Measurements from ENCODE around the gene G6PC1. TPM values are rescaled to one million over a fixed set of nuclear protein-coding genes. Genes with fewer than 3 reads are reported as not detected.
"Not testable (repeated sequence)": the region's sequence is repeated elsewhere in the genome, so short reads cannot be mapped to it uniquely, and the experiment has no call there.

Gene G6PC1
- total and polyA plus RNA-seq, 2 experiments from 2014 or later, result not detected

DNA sequence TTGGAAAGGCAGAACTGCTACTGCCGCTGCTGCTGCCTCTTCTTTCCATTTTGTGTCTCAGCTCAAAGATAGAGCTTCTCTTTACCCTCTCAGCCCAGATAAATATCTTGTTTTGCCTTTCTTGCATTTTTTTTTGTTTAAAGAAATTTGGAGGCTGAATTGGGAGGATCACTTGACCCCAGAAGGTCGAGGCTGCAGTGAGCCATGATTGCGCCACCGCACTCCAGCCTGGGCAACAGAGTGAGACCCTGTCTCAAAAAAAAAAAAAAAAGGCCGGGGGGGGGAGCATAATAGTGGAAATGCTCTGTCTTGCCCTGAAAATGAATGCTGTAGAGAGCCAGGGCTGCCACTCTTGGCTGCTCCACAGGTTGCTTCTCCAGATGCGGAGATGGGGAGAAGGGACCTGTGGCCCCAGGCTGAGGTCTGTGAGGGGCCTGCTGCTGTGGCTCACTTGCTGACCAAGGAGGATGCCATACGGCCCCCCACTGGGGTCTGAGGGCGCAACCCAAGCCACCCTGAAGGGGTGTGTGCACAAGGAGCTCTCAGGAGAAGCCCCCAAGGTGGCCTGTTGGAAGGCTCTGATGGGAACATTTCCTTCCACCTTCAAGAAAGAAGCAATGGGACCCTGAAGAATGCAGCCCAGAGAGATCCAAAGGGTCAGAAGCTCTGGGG lies 21.5 kb upstream of the G6PC1 start:
- TF ChIP-seq, protein P1, sequence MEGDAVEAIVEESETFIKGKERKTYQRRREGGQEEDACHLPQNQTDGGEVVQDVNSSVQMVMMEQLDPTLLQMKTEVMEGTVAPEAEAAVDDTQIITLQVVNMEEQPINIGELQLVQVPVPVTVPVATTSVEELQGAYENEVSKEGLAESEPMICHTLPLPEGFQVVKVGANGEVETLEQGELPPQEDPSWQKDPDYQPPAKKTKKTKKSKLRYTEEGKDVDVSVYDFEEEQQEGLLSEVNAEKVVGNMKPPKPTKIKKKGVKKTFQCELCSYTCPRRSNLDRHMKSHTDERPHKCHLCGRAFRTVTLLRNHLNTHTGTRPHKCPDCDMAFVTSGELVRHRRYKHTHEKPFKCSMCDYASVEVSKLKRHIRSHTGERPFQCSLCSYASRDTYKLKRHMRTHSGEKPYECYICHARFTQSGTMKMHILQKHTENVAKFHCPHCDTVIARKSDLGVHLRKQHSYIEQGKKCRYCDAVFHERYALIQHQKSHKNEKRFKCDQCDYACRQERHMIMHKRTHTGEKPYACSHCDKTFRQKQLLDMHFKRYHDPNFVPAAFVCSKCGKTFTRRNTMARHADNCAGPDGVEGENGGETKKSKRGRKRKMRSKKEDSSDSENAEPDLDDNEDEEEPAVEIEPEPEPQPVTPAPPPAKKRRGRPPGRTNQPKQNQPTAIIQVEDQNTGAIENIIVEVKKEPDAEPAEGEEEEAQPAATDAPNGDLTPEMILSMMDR (IDR thresholded peaks at IDR 0.05; ENCODE audit: low read depth, low read length), result no peak
- H3K27ac ChIP-seq, result no peak overlapping the region
- DNase-seq (ENCODE audit: low read depth in 1 of 2, low spot score in 1 of 2), result no peak

DNA sequence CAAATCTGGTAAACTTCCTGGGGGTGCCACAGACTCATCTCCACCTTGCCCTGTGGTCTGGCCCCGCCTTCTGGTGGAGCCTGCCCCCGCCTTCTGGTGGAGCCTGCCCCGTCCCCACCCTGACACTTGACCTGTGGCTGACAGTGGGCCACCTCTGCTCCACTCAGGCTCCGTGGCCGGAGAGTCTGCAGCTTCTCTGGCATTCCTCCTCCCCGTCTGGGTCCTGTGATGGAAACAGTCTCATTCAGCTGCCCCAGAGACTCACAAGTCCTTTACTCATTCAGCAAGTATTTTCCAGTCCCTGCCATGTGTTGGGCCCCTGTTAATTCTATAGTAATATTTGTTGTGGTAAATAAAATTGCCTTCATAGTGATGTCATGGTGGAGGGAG lies 21.0 kb upstream of the G6PC1 start:
- H3K4me3 ChIP-seq, result no peak overlapping the region
- no peaks in the 10 kb centered on the region for H3K9me3 ChIP-seq (ENCODE audit: low read depth)
- no peaks in the 10 kb centered on the region for H3K27me3 ChIP-seq
- TF ChIP-seq, protein P1 (IDR thresholded peaks at IDR 0.05; ENCODE audit: low read depth, low read length), result no peak
- H3K36me3 ChIP-seq, result no peaks in the 10 kb centered on the region
- no peak overlapping the region for H3K27ac ChIP-seq
- H3K4me1 ChIP-seq (ENCODE audit: low read depth), result no peaks in the 10 kb centered on the region
- DNase-seq (ENCODE audit: low read depth in 1 of 2, low spot score in 1 of 2), result peak in 1 of 2 donors; percentile 7

More for the DNA sequence above, 21.5 kb upstream of the G6PC1 start:
- no peaks in the 10 kb centered on the region for H3K4me1 ChIP-seq (ENCODE audit: low read depth)
- no peak overlapping the region for H3K4me3 ChIP-seq
- H3K36me3 ChIP-seq, result no peaks in the 10 kb centered on the region
- H3K27me3 ChIP-seq, result no peaks in the 10 kb centered on the region
- no peaks in the 10 kb centered on the region for H3K9me3 ChIP-seq (ENCODE audit: low read depth)

DNA sequence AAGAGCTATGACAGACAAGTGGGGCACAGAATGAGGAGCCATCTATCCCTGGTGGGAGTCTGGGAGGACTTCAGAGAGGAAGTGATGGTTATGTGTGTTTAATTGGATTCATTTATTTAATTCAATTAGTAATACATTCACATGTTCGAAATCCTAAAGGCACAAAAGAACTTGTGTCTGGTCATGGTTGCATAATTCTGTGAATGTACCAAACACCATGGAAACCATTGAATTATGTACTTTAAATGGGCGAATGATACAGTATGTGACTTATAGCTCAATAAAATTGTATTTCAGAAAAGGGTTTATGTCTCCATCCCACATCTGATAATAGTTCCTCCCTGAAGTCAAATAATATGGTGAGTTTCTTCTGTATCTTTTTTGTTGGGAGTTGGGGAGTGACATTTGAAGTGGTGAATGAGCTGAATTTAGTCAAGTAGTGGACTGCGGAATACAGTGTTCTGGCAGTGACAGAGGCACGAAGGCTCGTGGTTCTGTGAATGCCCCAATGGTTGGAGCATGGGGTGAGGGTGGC lies 19.8 kb upstream of the G6PC1 start:
- no peak for DNase-seq (ENCODE audit: low read depth in 1 of 2, low spot score in 1 of 2)
- Histone ChIP-seq H3K4me1 (ENCODE audit: low read depth) (no peaks in the 10 kb centered on the region), H3K9me3 (ENCODE audit: low read depth) (no peaks in the 10 kb centered on the region), H3K4me3 (no peak overlapping the region), H3K27ac (no peak overlapping the region), H3K27me3 (no peaks in the 10 kb centered on the region), H3K36me3 (no peaks in the 10 kb centered on the region)
- TF ChIP-seq, protein P1 (IDR thresholded peaks at IDR 0.05; ENCODE audit: low read depth, low read length), result no peak

DNA sequence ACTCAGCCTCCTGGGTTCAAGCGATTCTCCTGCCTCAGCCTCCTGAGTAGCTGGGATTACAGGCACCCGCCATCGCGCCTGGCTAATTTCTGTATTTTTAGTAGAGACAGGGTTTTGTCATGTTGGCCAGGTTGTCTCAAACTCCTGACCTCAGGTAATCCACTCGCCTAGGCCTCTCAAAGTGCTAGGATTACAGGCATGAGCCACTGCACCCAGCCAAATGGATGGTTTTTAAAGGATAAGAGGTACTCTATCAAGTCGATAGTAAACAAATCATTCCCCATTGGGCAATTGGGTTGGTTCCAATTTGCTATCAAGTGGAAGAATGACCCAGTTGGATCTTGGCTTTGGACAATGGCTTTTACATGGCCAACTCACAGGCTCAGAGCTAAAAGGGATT lies 18.9 kb upstream of the G6PC1 start:
- not testable (repeated sequence) for H3K4me1 ChIP-seq (ENCODE audit: low read depth); H3K4me3 ChIP-seq; H3K27me3 ChIP-seq; H3K27ac ChIP-seq; DNase-seq (ENCODE audit: low read depth in 1 of 2, low spot score in 1 of 2); H3K36me3 ChIP-seq; H3K9me3 ChIP-seq (ENCODE audit: low read depth)

DNA sequence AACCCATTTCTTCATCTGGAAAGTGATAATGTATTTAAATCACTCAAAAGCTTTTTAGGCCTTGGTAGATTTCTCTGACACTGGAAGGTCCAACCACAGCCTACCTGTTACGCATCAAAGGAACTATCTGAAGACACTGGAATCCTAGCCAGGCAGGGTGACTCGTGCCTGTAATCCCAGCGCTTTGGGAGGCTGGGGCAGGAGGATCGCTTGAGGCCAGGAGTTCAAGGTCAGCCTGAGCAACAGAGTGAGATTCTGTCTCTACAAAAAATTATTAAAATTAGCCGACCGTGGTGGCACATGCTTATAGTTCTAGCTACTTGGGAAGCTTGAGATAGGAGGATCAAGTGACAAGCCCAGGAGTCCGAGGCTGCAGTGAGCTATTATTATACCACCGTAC lies 18.4 kb upstream of the G6PC1 start:
- no peak overlapping the region for H3K27ac ChIP-seq
- no peak overlapping the region for H3K4me3 ChIP-seq

More for the DNA sequence above, 18.4 kb upstream of the G6PC1 start:
- TF ChIP-seq, protein P1 (IDR thresholded peaks at IDR 0.05; ENCODE audit: low read depth, low read length), result no peak
- H3K9me3 ChIP-seq (ENCODE audit: low read depth), result no peaks in the 10 kb centered on the region
- H3K4me1 ChIP-seq (ENCODE audit: low read depth), result no peaks in the 10 kb centered on the region
- H3K27me3 ChIP-seq, result no peaks in the 10 kb centered on the region
- DNase-seq (ENCODE audit: low read depth in 1 of 2, low spot score in 1 of 2), result no peak
- H3K36me3 ChIP-seq, result no peaks in the 10 kb centered on the region

All from cardiac muscle cell (in vitro differentiated cells and primary cell).